GM06990 (cell line): Measurements from ENCODE around the gene IGFBP5.

ENCODE experiments used
- DNase-seq: peaks from one replicate; pipeline ENCODE4 v3.0.0-alpha.2; 2011; ENCODE audit not compliant: insufficient read length; ENCODE audit errors: extremely low read depth
- H3K27me3 ChIP-seq: replicated peaks from 2 replicates; pipeline ENCODE4 v1.6.0; 2011; ENCODE audit warnings: low read length; ENCODE audit not compliant: control insufficient read depth, insufficient read depth
- H3K36me3 ChIP-seq: 2 replicates; pipeline ENCODE4 v1.5.1; 2011; ENCODE audit warnings: low read length; ENCODE audit not compliant: control insufficient read depth, insufficient read depth
- H3K4me3 ChIP-seq: replicated peaks from 2 replicates; pipeline ENCODE4 v1.5.1; 2011; ENCODE audit warnings: low read depth, mild to moderate bottlenecking, control low read depth, low read length
- CTCF ChIP-seq: IDR thresholded peaks from 2 replicates; pipeline ENCODE4 v1.5.1; 2011; ENCODE audit warnings: low read length, control low read depth, mild to moderate bottlenecking, inconsistent platforms; ENCODE audit not compliant: insufficient read depth, poor library complexity, severe bottlenecking

Gene IGFBP5

GRCh38 chr2:216643986-216644659, 51.2 kb downstream of the IGFBP5 start:
- H3K27me3 ChIP-seq, result no peaks in the 10 kb centered on the region
- H3K4me3 ChIP-seq, result no peak overlapping the region
- H3K36me3 ChIP-seq, result no peaks in the 10 kb centered on the region
- no peak for DNase-seq
- TF ChIP-seq CTCF, result no peak

GRCh38 chr2:216637472-216637871, 57.9 kb downstream of the IGFBP5 start:
- no peak overlapping the region for H3K4me3 ChIP-seq
- H3K36me3 ChIP-seq, result no peaks in the 10 kb centered on the region
- peaks cover 1% of the 10 kb centered on the region for H3K27me3 ChIP-seq
- DNase-seq, result no peak
- no peak for TF ChIP-seq CTCF

GRCh38 chr2:216636551-216637450, 58.5 kb downstream of the IGFBP5 start:
- H3K27me3 ChIP-seq, result peaks cover 1% of the 10 kb centered on the region
- H3K4me3 ChIP-seq, result no peak overlapping the region
- no peaks in the 10 kb centered on the region for H3K36me3 ChIP-seq
- no peak for DNase-seq
- TF ChIP-seq CTCF, result no peak

- Histone ChIP-seq H3K36me3 (no peaks in the 10 kb centered on the region), H3K27me3 (peaks cover 1% of the 10 kb centered on the region), H3K4me3 (no peak overlapping the region)
- DNase-seq, result no peak
- no peak for TF ChIP-seq CTCF
Measured at GRCh38 chr2:216635701-216636550, 59.4 kb downstream of the IGFBP5 start.

- no peak for TF ChIP-seq CTCF
- H3K36me3 ChIP-seq, result no peaks in the 10 kb centered on the region
- peaks cover 1% of the 10 kb centered on the region for H3K27me3 ChIP-seq
- H3K4me3 ChIP-seq, result no peak overlapping the region
- no peak for DNase-seq
Measured at GRCh38 chr2:216635171-216635570, 60.2 kb downstream of the IGFBP5 start.
